Endothelial cell of umbilical vein (primary cell): ENCODE measurements around the gene KCNN3. TPM values are rescaled to one million over a fixed set of nuclear protein-coding genes. Genes with fewer than 3 reads are reported as not detected.
A peak's percentile ranks its signal among the peaks of the same experiment; 100 is the strongest.

Source experiments
- BruUV-seq: library from RNA; stranded (reverse); fragments of 400-500 nt; replicated peaks from 2 replicates; lab custom pipeline; 2021; lab: Mats Ljungman, UMichigan
- CTCF ChIA-PET: fragments of 300-600, 350-600 bp; sonication (Branson Sonifier 250); formaldehyde crosslinking; loops from one replicate; lab custom pipeline; 2021; ENCODE audit warnings: antibody characterized with exemption, inconsistent platforms; lab: Charles Lee
- POLR2A ChIA-PET: fragments of 300-600, 350-600 bp; sonication (Branson Sonifier 250); formaldehyde crosslinking; loops from one replicate; lab custom pipeline; 2021; ENCODE audit warnings: antibody characterized with exemption, inconsistent platforms; lab: Charles Lee
- DNase-seq: peaks from one replicate; pipeline ENCODE4 v3.0.0-alpha.2; 2011; ENCODE audit warnings: low read depth, low spot score
- FAIRE-seq: peaks from 2 replicates; lab custom pipeline; 2011; peaks lifted over from hg19 to GRCh38; lab: Jason Lieb, UNC
- H2AFZ ChIP-seq: 2 replicates; pipeline ENCODE4 v1.6.0; 2012; ENCODE audit warnings: low read depth, low read length, control low read depth, inconsistent platforms
- H3K27ac ChIP-seq: 2 replicates; pipeline ENCODE4 v1.5.1; 2011; ENCODE audit warnings: low read depth, mild to moderate bottlenecking, control low read depth, low read length, moderate library complexity; ENCODE audit not compliant: insufficient read depth
- H3K27me3 ChIP-seq, 2 experiments: 2 replicates each; pipeline versions ENCODE4 v1.6.0 to v1.6.1; 2011; ENCODE audit warnings: low read length in 2 of 2, mixed read lengths in 1 of 2; ENCODE audit not compliant: control insufficient read depth in 2 of 2, insufficient read depth in 2 of 2
- H3K36me3 ChIP-seq, 2 experiments: 2 replicates in 1 of 2; 3 replicates in 1 of 2; pipeline ENCODE4 v1.5.1; 2011; ENCODE audit warnings: low read length in 2 of 2, mild to moderate bottlenecking in 1 of 2, moderate library complexity in 1 of 2; ENCODE audit not compliant: control insufficient read depth in 2 of 2, insufficient read depth in 2 of 2; ENCODE audit errors: extremely low read depth in 1 of 2
- H3K4me1 ChIP-seq: 3 replicates; pipeline ENCODE4 v1.5.1; 2011; ENCODE audit warnings: mild to moderate bottlenecking, low read length; ENCODE audit not compliant: control insufficient read depth, insufficient read depth; ENCODE audit errors: extremely low read depth
- H3K4me2 ChIP-seq: 2 replicates; pipeline ENCODE4 v1.6.1; 2011; ENCODE audit warnings: low read length, control low read depth, mixed read lengths; ENCODE audit not compliant: insufficient read depth
- H3K4me3 ChIP-seq, 3 experiments: fragments of 200-600 bp in 1 of 3; sonication (generic), shearing (Covaris generic) in 1 of 3; replicated peaks in 1 of 3; 2 replicates each; pipeline ENCODE4 v1.5.1; 2011 to 2016; ENCODE audit warnings: control low read depth in 3 of 3, low read length in 3 of 3, mild to moderate bottlenecking in 2 of 3, inconsistent platforms in 1 of 3, low read depth in 1 of 3, moderate library complexity in 1 of 3; ENCODE audit not compliant: insufficient read depth in 1 of 3
- H3K79me2 ChIP-seq: 2 replicates; pipeline ENCODE4 v1.6.0; 2012; ENCODE audit warnings: low read length, inconsistent platforms; ENCODE audit not compliant: control insufficient read depth, insufficient read depth
- H3K9ac ChIP-seq: replicated peaks from 2 replicates; pipeline ENCODE3; 2011; ENCODE audit warnings: low read length, control low read depth; ENCODE audit not compliant: insufficient read depth; ENCODE audit errors: extremely low read depth
- H3K9me1 ChIP-seq: replicated peaks from 3 replicates; pipeline ENCODE4 v1.6.0; 2011; ENCODE audit warnings: mild to moderate bottlenecking, low read length; ENCODE audit not compliant: control insufficient read depth, insufficient read depth; ENCODE audit errors: extremely low read depth
- H3K9me3 ChIP-seq: replicated peaks from 2 replicates; pipeline ENCODE4 v1.5.1; 2012; ENCODE audit warnings: low read length, inconsistent platforms; ENCODE audit not compliant: control insufficient read depth, insufficient read depth
- H4K20me1 ChIP-seq: replicated peaks from 2 replicates; pipeline ENCODE3; 2011; ENCODE audit warnings: mild to moderate bottlenecking, low read length; ENCODE audit not compliant: control insufficient read depth, insufficient read depth; ENCODE audit errors: extremely low read depth
- EZH2 ChIP-seq: IDR thresholded peaks from 2 replicates; pipeline ENCODE4 v1.6.1; 2012; ENCODE audit warnings: borderline replicate concordance, low read depth, mild to moderate bottlenecking, moderate library complexity, low read length, inconsistent platforms; ENCODE audit not compliant: severe bottlenecking
- FOS ChIP-seq: IDR thresholded peaks from 2 replicates; pipeline ENCODE4 v1.6.1; 2011; ENCODE audit warnings: mild to moderate bottlenecking, low read length, moderate library complexity, borderline replicate concordance; ENCODE audit not compliant: insufficient read depth
- GATA2 ChIP-seq: IDR thresholded peaks from 2 replicates; pipeline ENCODE4 v1.7.0; 2011; ENCODE audit warnings: low read depth, mild to moderate bottlenecking, moderate library complexity, mixed read lengths, low read length; ENCODE audit not compliant: insufficient read length, insufficient read depth
- JUN ChIP-seq: IDR thresholded peaks from 2 replicates; pipeline ENCODE4 v1.6.1; 2011; ENCODE audit warnings: borderline replicate concordance, low read depth; ENCODE audit not compliant: insufficient read length, insufficient read depth
- MYC ChIP-seq: IDR thresholded peaks from one replicate; pipeline ENCODE4 v1.6.1; 2011; ENCODE audit warnings: mild to moderate bottlenecking, low read depth, low read length
- POLR2A ChIP-seq: IDR thresholded peaks from 2 replicates; pipeline ENCODE4 v1.6.1; 2012; ENCODE audit warnings: low read depth, mild to moderate bottlenecking, control low read depth, low read length
- POLR2AphosphoS5 ChIP-seq: IDR thresholded peaks from 2 replicates; pipeline ENCODE4 v1.6.1; 2012; ENCODE audit warnings: low read depth, mild to moderate bottlenecking, control low read depth, low read length, moderate library complexity; ENCODE audit not compliant: insufficient read depth
- dilution Hi-C: fragments of 300-500 bp; cut with MboI; formaldehyde crosslinking; loops from one replicate; pipeline ENCODE4 v1.15.0; 2019; ENCODE audit warnings: low sequenced_read_pairs; ENCODE audit not compliant: extremely low pct_ligation_motif_present
- intact Hi-C: fragments of 100-400 bp; cut with micrococcal nuclease; formaldehyde crosslinking; loops from one replicate; pipeline ENCODE4 v1.10.0; 2022
- polyA plus RNA-seq, 4 experiments: library from polyadenylated mRNA; depleted of rRNA in 3 of 4; stranded (reverse) in 3 of 4; unstranded in 1 of 4; fragments of >200 nt; gene quantifications; 2 replicates each; pipeline versions ENCODE4 v1.2.1 to v1.2.3, GENCODE V29; 2011 to 2012; ENCODE audit warnings: missing spikeins in 1 of 4
- total RNA-seq: library from RNA; stranded (reverse); gene quantifications from 2 replicates; pipeline ENCODE4 v1.2.3, GENCODE V29; 2021
- TF ChIP-seq, protein P1 (sequence below), 2 donors: IDR thresholded peaks; 1 replicate in 1 of 2; 2 replicates in 1 of 2; pipeline ENCODE4 v1.5.1; 2011; ENCODE audit warnings: low read length in 2 of 2, mild to moderate bottlenecking in 2 of 2, moderate library complexity in 2 of 2, control low read depth in 1 of 2, inconsistent platforms in 1 of 2, low read depth in 1 of 2; ENCODE audit not compliant: insufficient read depth in 1 of 2; ENCODE audit errors: extremely low read depth in 1 of 2
- TF ChIP-seq, protein P2 (sequence below): IDR thresholded peaks from 2 replicates; pipeline ENCODE4 v1.6.1; 2011; ENCODE audit not compliant: insufficient read depth, insufficient read length

KCNN3 gene
- total and polyA plus RNA-seq, 2 donors (not counting 3 experiments of a cell fraction or from before 2014, with no cell fraction given), result 0.91 to 1.1 TPM

DNA sequence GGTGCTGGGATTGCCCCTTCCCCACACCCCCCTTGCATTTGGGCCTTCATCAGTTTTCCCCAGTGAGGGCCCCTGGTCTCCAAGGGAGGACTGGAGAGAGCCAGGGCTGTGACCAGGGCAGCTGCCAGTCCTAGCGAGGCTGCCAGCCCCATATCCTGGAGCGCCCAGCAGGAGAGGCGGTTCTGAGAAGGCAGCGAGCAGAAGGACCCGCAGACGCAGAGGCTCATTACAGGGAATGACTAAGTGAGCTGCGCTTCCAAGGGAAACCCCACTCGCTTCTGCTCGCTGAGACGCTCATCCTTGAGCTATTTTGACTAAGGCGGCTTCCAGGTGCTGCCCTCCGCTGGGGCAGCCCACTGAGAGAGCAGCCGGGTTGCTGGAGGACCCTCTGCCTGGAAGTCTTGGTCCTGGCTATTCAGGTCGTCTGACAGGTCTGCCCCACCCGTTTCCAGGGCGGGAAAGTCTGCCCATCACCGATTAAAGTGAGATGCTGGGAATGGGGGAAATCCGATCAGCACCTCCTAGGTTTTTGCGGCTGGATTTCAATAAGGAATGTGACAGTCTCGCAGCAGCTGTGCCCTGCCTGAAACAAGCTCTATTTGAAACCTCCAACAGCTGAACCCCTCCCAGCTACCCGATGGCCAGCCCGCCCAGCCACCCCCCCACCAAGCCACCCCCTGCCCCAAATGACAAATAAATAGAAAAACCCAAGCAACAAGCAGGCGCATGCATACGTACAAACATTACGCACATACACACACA, 2.8 kb downstream of the KCNN3 start:
- peaks cover 26% of the 10 kb centered on the region for H3K4me1 ChIP-seq
- dilution Hi-C loops (no loop called here), intact Hi-C loops (no loop called here)
- TF ChIP-seq POLR2A (no peak), JUN (no peak), GATA2 (no peak), EZH2 (no peak), POLR2AphosphoS5 (no peak), FOS (peak; percentile 53), MYC (no peak)
- TF ChIP-seq, protein P1, sequence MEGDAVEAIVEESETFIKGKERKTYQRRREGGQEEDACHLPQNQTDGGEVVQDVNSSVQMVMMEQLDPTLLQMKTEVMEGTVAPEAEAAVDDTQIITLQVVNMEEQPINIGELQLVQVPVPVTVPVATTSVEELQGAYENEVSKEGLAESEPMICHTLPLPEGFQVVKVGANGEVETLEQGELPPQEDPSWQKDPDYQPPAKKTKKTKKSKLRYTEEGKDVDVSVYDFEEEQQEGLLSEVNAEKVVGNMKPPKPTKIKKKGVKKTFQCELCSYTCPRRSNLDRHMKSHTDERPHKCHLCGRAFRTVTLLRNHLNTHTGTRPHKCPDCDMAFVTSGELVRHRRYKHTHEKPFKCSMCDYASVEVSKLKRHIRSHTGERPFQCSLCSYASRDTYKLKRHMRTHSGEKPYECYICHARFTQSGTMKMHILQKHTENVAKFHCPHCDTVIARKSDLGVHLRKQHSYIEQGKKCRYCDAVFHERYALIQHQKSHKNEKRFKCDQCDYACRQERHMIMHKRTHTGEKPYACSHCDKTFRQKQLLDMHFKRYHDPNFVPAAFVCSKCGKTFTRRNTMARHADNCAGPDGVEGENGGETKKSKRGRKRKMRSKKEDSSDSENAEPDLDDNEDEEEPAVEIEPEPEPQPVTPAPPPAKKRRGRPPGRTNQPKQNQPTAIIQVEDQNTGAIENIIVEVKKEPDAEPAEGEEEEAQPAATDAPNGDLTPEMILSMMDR (IDR thresholded peaks at IDR 0.05; ENCODE audit: extremely low read depth in 1 of 2, insufficient read depth in 1 of 2, low read depth in 1 of 2, low read length in 2 of 2), result peak in 1 of 2 donors; percentile 15
- TF ChIP-seq, protein P2, sequence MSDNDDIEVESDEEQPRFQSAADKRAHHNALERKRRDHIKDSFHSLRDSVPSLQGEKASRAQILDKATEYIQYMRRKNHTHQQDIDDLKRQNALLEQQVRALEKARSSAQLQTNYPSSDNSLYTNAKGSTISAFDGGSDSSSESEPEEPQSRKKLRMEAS, result no peak
- ChIA-PET POLR2A (no interaction called here), CTCF (interaction anchor here (0.8 to 4.1 kb wide), 8 partner anchors 9 to 308 kb away, joined by 3 to 15 read pairs (median 6); no protein-coding TSS in a partner anchor)
- H3K27ac ChIP-seq, result no peak overlapping the region
- H2AFZ ChIP-seq, result no peak overlapping the region
- H3K9ac ChIP-seq, result no peak overlapping the region
- no TSS peak for BruUV-seq
- no peaks in the 10 kb centered on the region for H3K79me2 ChIP-seq
- H4K20me1 ChIP-seq, result no peaks in the 10 kb centered on the region
- H3K4me3 ChIP-seq, result no peak overlapping the region
- no peaks in the 10 kb centered on the region for H3K9me3 ChIP-seq
- FAIRE-seq (peak; percentile 67), DNase-seq (peak; percentile 55)
- H3K27me3 ChIP-seq, result peaks cover 20 to 30% of the 10 kb centered on the region in 2 experiments
- H3K36me3 ChIP-seq, result no peaks in the 10 kb centered on the region
- no peaks in the 10 kb centered on the region for H3K9me1 ChIP-seq
- no peak overlapping the region for H3K4me2 ChIP-seq
